C4-2B (cell line): ENCODE measurements around the gene RAPGEF4.

ENCODE experiments used
- ZFX ChIP-seq: fragments of 450-650 bp; IDR thresholded peaks from 2 replicates; pipeline ENCODE4 v1.6.1; 2017
- TF ChIP-seq, protein P1 (sequence below): fragments of 450-650 bp; conservative IDR thresholded peaks from 2 replicates; pipeline ENCODE4 v1.5.1; 2017; ENCODE audit warnings: mild to moderate bottlenecking

DNA sequence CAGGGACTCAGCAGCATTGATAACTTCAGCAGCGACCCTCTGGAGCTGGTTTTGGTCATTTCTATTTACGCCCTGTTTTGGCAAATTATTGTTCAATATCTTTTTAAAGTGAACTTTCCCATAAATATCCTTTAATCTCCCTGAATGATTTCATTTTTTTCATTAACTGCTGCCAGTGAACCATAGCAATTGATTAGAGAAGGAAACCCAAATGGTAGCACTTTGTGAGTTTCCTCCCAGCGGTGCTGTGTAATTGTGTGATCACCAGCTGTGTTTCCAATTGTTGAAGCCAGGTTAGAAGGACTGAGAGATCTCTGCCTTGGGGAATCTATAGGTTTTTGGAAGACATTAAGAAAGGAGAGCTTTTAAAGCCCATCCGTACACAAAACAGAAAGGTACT is 356.3 kb downstream of the RAPGEF4 start:
- TF ChIP-seq, protein P1, sequence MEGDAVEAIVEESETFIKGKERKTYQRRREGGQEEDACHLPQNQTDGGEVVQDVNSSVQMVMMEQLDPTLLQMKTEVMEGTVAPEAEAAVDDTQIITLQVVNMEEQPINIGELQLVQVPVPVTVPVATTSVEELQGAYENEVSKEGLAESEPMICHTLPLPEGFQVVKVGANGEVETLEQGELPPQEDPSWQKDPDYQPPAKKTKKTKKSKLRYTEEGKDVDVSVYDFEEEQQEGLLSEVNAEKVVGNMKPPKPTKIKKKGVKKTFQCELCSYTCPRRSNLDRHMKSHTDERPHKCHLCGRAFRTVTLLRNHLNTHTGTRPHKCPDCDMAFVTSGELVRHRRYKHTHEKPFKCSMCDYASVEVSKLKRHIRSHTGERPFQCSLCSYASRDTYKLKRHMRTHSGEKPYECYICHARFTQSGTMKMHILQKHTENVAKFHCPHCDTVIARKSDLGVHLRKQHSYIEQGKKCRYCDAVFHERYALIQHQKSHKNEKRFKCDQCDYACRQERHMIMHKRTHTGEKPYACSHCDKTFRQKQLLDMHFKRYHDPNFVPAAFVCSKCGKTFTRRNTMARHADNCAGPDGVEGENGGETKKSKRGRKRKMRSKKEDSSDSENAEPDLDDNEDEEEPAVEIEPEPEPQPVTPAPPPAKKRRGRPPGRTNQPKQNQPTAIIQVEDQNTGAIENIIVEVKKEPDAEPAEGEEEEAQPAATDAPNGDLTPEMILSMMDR = no peak
- no peak for TF ChIP-seq ZFX
